Measurements from ENCODE around the gene DCAF8L1.
"Not testable (repeated sequence)": the region's sequence is repeated elsewhere in the genome, so short reads cannot be mapped to it uniquely, and the experiment has no call there.

Gene DCAF8L1

GRCh38 chrX:27981349-27981748 lies at the start of gene DCAF8L1:
Gene DCAF8L1, minus strand, starts transcription at chrX:27981449. Its CDS starts 115 bp downstream, at chrX:27981334.
- no peak for DNase-seq

GRCh38 chrX:28022371-28022770 lies 41.1 kb upstream of the DCAF8L1 start:
- DNase-seq: no peak

DNA sequence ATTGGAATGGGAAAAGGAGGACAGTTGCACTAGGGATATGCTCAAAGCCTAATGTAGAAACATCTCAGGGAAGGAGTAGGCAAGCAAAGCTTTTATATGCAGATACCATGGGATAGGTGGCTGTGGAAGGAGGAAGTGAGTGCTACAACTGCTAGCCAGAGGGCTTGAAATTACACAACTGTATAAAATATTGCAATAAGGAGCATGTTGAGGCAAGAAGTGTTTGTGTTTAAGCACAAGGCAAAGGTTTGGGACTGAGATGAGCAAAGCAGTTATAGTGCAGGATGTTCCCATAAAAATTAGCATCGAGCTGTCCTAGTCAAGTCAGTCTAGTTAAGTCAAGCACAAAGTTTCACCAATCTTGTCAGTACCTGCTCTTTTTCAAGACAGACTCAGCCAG lies 35.6 kb upstream of the DCAF8L1 start:
- DNase-seq: no peak

GRCh38 chrX:28015993-28016392 lies 34.7 kb upstream of the DCAF8L1 start:
- DNase-seq: no peak

DNA sequence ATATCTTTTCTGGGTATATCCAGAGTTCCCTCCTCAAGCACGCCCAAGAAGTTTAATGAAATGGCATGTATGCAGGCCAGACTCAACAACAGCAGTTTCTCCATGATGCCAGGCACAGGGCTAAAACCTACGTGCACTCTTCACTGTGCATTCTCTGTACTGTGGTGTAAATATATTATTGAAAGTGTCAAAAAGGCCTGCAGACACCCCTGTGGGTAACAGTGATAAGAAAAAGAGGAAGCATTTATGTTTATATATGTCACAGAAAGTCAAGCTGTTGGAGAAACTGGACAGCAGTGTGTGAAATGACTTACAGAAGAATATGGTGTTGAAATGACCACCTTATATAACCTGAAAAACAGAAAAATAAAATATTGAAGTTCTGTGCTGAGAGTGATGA lies 29.6 kb upstream of the DCAF8L1 start:
- no peak for DNase-seq

DNA sequence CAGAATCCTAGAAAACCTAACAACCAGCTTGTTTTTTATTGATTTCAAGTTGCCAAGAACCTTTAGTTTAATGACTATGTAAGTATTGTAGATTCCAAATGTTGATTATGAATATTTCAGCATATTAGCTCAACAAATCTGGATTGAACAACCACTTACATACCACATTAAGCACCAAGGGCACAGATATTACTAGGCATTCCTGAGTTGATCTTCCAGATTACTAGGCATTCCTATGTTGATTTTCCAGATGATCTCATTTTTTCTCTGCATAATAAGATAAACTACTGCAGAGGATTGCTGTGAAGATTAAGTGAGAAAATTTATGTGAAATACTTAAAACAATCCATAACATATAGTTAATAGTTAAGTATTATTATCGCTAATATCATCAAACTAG lies 17.4 kb upstream of the DCAF8L1 start:
- no peak for DNase-seq

DNA sequence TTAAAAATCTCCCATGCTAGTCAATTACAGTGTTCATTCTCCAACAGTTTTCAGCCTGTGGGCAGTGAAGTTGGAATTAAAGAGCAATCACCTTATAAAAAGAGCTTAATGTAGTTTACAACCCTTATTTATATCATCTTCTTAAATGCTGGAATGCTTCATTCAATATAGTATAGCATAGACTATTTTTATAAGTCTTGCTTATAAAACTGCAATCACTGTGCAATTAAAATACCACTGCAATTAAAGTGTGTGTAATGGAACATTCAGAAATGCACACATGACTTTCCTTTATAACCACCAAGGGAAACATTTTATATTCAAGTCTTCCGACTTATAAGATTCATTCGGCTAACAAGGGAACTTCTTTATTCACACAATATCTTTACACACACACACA lies 16.4 kb upstream of the DCAF8L1 start:
- DNase-seq: no peak

GRCh38 chrX:27996132-27996531 lies 14.9 kb upstream of the DCAF8L1 start:
- DNase-seq: no peak

DNA sequence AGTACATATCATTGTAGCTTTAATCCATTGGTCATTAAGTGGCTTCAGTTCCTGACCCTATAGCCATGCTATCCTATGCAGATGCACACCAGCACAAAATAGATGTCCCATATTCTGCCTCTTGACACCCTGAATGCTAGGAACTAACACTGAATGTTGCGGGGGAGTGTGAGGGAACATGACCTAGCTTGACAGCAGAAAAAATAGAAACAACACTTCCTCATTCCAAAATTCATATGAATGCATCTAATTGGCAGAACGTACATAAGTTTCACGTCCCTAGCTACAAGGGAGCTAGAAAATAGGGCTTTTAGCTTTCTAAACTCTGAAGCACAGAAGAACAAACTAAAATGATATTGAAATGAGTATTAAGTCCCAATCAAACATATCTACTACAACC lies 14.4 kb upstream of the DCAF8L1 start:
- no peak for DNase-seq

GRCh38 chrX:27987862-27988646 lies 6.8 kb upstream of the DCAF8L1 start:
- no peak for DNase-seq

DNA sequence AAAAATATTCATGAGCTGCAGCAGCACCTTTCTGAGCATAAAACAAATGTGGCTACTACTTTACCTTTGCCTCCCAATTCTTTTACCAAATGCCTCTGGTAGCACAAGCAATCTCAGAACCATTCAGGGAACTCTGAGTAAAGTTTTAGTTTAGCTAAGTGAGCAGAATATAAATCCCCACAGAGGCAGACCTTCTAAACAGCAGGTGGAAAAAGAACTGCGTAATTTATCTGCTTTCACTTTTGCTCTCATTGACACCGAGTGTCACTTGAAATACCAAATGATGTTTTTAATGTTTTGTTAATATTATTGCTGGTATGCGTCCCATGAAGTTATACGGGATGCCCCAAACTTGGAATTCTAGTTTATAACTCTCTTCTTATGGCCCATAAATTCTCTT lies 4.3 kb downstream of the DCAF8L1 start:
- not testable (repeated sequence) for DNase-seq

DNA sequence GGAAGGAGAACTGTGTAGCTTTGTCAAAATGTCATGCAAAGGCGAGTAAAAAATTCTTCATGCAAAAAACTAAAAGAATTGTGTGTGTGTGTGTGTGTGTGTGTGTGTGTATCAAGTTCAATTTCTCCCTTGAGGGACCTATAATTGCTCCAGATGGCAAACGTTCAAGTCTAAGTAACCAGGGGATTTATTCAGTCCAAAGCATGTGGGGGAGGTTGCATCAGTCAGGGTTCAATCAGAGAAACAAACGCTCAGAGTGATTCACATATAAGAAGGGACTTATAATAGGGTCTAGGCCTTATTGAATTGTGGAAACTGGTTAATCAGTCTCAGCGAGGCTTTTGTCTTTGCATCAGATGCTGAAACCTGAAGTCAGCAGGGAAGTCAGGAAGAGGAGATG lies 5.0 kb downstream of the DCAF8L1 start:
- DNase-seq: no peak

GRCh38 chrX:27968878-27969277 lies 12.4 kb downstream of the DCAF8L1 start:
- no peak for DNase-seq

- no peak for DNase-seq
These were observed 12.9 kb downstream of the DCAF8L1 start for GRCh38 chrX:27968352-27968751.

DNA sequence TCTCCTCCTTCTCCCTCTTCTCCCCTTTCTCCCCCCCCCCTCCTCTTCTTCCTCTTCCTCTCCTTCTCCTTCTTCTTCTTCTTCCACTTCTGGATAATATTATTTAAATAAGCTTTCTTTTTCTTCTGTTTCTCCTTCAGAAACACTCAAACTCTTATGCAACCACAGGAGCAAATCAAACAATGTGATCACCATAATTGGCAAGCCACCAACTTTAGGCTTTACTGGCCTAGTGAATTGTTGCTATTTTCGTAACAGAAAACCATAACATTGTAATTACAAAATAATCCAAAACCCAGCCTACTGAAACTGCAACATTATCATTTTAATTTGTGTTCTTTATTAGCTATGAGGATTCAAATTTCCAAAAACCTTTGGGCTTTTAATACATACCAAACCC lies 14.3 kb downstream of the DCAF8L1 start:
- DNase-seq: no peak

- DNase-seq: no peak
These were observed 14.8 kb downstream of the DCAF8L1 start for GRCh38 chrX:27966492-27966891.

- DNase-seq: not testable (repeated sequence)
These were observed 15.9 kb downstream of the DCAF8L1 start for GRCh38 chrX:27965348-27965747.

GRCh38 chrX:27964432-27964831 lies 16.8 kb downstream of the DCAF8L1 start:
- no peak for DNase-seq

GRCh38 chrX:27960410-27960809 lies 20.8 kb downstream of the DCAF8L1 start:
- not testable (repeated sequence) for DNase-seq

- DNase-seq: no peak
These were observed 28.1 kb downstream of the DCAF8L1 start for GRCh38 chrX:27953171-27953570.

GRCh38 chrX:27933361-27933760 lies 47.9 kb downstream of the DCAF8L1 start:
- DNase-seq: no peak

Measured in NCI-H1105 (cell line).